Transverse colon (tissue), 4 donors: ENCODE results near the gene BCAM. TPM values are rescaled to one million over a fixed set of nuclear protein-coding genes. Genes with fewer than 3 reads are reported as not detected.

Source experiments
- DNase-seq: peaks from one replicate; pipeline ENCODE4 v3.0.0-alpha.2; 2019
- H3K27ac ChIP-seq, 4 donors: fragments of 200-600 bp; sonication (generic); 2 replicates each; pipeline ENCODE4 v1.5.1; 2016 to 2018; ENCODE audit warnings: inconsistent platforms in 4 of 4
- H3K27me3 ChIP-seq: fragments of 200-600 bp; sonication (generic); 2 replicates; pipeline ENCODE4 v1.5.1; 2017; ENCODE audit warnings: inconsistent platforms
- H3K36me3 ChIP-seq, 4 donors: fragments of 200-600 bp; sonication (generic); 2 replicates each; pipeline ENCODE4 v1.5.1; 2017 to 2019; ENCODE audit warnings: inconsistent platforms in 4 of 4
- H3K4me1 ChIP-seq, 4 donors: fragments of 200-600 bp; sonication (generic); 2 replicates each; pipeline ENCODE4 v1.5.1; 2017 to 2020; ENCODE audit warnings: inconsistent platforms in 4 of 4
- H3K4me3 ChIP-seq, 4 donors: fragments of 200-600 bp; sonication (generic); 1 replicate in 1 of 4; 2 replicates in 3 of 4; pipeline versions ENCODE4 v1.5.1 to v1.6.1; 2017 to 2019; ENCODE audit warnings: inconsistent platforms in 4 of 4
- H3K9me3 ChIP-seq, 2 donors: fragments of 200-600 bp; sonication (generic); 2 replicates each; pipeline ENCODE4 v1.5.1; 2017 to 2019; ENCODE audit warnings: inconsistent platforms in 2 of 2
- EP300 ChIP-seq: sonication (generic); formaldehyde crosslinking; IDR thresholded peaks from one replicate; pipeline ENCODE4 v1.6.1; 2017; ENCODE audit warnings: antibody characterized with exemption, low read depth
- POLR2A ChIP-seq: fragments of 450-650 bp; IDR thresholded peaks from one replicate; pipeline ENCODE4 v1.6.1; 2016; ENCODE audit warnings: antibody characterized with exemption, mild to moderate bottlenecking, moderate library complexity
- POLR2AphosphoS5 ChIP-seq, 3 donors: sonication (generic); formaldehyde crosslinking; IDR thresholded peaks; one replicate each; pipeline ENCODE4 v1.6.1; 2016; ENCODE audit warnings: antibody characterized with exemption in 3 of 3
- WGBS, 2 donors: methylation state at CpG; one replicate each; pipeline ENCODE4 v1.1.5; 2018; ENCODE audit warnings: low coverage in 1 of 2; 5-methylcytosine and 5-hydroxymethylcytosine counted together
- in situ Hi-C, 4 donors: fragments of 200-750 bp; cut with MboI; loops; one replicate each; pipeline versions ENCODE4 v1.15.0 to v1.15.1; 2017; ENCODE audit warnings: low sequenced_read_pairs in 3 of 4, low pct_ligation_motif_present in 1 of 4, low pct_unique_long_range_greater_than_20kb in 1 of 4
- intact Hi-C: fragments of 100-400 bp; cut with DNase I; formaldehyde crosslinking; loops from one replicate; pipeline ENCODE4 v1.15.1; 2023; ENCODE audit warnings: low total_unique reads
- total RNA-seq, 4 donors: library from RNA; depleted of rRNA; stranded (reverse); fragments of >200 nt; gene quantifications; one replicate each; pipeline ENCODE4 v1.1.0, GENCODE V29; 2016
- TF ChIP-seq, protein P1 (sequence below), 5 experiments: fragments of 200-600 bp in 3 of 5; fragments of 450-650 bp in 2 of 5; sonication (generic) in 3 of 5; IDR thresholded peaks; 1 replicate in 2 of 5; 2 replicates in 3 of 5; pipeline ENCODE4 v1.5.1; 2016 to 2017; ENCODE audit warnings: antibody characterized with exemption in 5 of 5, inconsistent platforms in 3 of 5, mild to moderate bottlenecking in 2 of 5, moderate library complexity in 1 of 5

Gene BCAM
- total RNA-seq, 4 donors from 2014 or later, result 7.9 to 95.1 (median 23.1) TPM

DNA sequence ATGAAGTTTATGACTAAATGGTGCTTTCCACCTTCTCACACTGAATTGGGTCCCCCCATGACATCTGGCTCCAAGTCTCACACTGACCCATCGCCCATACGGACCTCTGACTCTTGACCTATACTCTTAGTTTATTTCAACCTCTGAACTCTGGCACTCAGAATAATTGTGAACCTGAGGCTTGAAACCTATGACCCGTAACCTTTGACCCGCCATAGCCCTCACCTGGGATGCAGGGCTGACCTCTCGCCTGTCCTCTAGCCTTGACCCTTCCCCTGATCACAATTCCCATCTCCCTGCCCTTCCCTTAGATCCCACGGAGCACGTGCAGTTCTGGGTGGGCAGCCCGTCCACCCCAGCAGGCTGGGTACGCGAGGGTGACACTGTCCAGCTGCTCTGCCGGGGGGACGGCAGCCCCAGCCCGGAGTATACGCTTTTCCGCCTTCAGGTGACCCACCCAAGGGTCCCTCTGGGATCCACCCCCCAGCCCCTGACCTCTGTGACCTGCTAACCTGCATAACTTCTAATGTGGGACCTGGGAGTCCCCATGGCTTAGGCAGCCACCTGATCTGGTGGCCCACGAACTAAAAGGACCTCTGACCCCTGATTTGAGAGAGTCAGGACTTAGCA is 5.1 kb downstream of the BCAM start:
- intact Hi-C loops, result no loop called here
- no peaks in the 10 kb centered on the region for H3K36me3 ChIP-seq
- in situ Hi-C loops, result no loop called here

DNA sequence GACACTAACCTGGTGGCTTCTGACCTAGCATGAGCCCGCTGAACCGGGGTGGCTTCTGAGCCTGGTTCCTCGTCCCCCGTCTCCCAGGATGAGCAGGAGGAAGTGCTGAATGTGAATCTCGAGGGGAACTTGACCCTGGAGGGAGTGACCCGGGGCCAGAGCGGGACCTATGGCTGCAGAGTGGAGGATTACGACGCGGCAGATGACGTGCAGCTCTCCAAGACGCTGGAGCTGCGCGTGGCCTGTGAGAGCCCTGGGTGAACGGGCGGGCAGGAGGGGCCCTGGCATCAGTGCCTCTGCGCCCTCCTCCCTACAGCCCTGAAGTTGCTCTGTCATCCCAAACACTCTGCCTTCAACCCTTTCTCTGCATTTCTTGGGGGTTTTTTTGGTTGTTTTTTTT is 5.6 kb downstream of the BCAM start:
- no peak overlapping the region for H3K27ac ChIP-seq
- intact Hi-C loops (no loop called here), in situ Hi-C loops (no loop called here)
- DNase-seq, result no peak
- no peak for TF ChIP-seq POLR2A
- H3K36me3 ChIP-seq, result no peaks in the 10 kb centered on the region
- H3K4me1 ChIP-seq, result peaks cover 2 to 12% (median 4%) of the 10 kb centered on the region in 4 donors
- peaks cover 3% of the 10 kb centered on the region for H3K27me3 ChIP-seq
- WGBS, 2 donors, result 86 to 90% methylated on average over 14 to 17 of the region's 17 CpGs
- no peak overlapping the region for H3K4me3 ChIP-seq
- no peaks in the 10 kb centered on the region for H3K9me3 ChIP-seq

More for the DNA sequence above, 5.1 kb downstream of the BCAM start:
- peaks cover 7 to 18% (median 10%) of the 10 kb centered on the region in 4 donors for H3K4me1 ChIP-seq
- TF ChIP-seq, protein P1, sequence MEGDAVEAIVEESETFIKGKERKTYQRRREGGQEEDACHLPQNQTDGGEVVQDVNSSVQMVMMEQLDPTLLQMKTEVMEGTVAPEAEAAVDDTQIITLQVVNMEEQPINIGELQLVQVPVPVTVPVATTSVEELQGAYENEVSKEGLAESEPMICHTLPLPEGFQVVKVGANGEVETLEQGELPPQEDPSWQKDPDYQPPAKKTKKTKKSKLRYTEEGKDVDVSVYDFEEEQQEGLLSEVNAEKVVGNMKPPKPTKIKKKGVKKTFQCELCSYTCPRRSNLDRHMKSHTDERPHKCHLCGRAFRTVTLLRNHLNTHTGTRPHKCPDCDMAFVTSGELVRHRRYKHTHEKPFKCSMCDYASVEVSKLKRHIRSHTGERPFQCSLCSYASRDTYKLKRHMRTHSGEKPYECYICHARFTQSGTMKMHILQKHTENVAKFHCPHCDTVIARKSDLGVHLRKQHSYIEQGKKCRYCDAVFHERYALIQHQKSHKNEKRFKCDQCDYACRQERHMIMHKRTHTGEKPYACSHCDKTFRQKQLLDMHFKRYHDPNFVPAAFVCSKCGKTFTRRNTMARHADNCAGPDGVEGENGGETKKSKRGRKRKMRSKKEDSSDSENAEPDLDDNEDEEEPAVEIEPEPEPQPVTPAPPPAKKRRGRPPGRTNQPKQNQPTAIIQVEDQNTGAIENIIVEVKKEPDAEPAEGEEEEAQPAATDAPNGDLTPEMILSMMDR (IDR thresholded peaks at IDR 0.05), result no peak
- TF ChIP-seq POLR2A (no peak), POLR2AphosphoS5 (IDR thresholded peaks at IDR 0.05) (no peak), EP300 (no peak)
- peaks cover 3% of the 10 kb centered on the region for H3K27me3 ChIP-seq
- H3K4me3 ChIP-seq, result no peak overlapping the region
- whole genome bisulfite sequencing, 2 donors, result 90% methylated on average over 16 of the region's 16 CpGs; no CpG with 5 or more reads in 1 of the 2 donors
- no peak overlapping the region for H3K27ac ChIP-seq
- no peak for DNase-seq
- no peaks in the 10 kb centered on the region for H3K9me3 ChIP-seq

DNA sequence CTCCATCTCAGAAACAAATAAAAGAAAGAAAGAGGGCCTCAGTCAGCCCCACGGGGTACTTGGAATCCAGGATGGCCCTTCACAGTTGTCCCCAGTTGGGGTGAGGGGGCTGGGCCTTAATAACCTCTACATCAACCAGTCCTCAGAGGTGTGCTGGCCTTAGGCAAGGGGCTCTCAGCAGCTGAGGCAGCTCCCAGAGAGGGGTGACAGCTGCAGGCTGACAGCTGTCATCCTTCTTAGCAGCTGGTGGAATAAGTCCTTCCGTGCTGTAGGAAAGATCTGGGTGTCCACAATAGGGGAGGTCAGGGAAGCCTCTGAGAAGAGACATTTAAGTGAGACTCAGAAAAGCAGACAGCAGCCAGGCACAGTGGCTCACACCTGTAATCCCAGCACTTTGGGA is 7.4 kb downstream of the BCAM start:
- H3K9me3 ChIP-seq, result no peaks in the 10 kb centered on the region
- intact Hi-C loops, result no loop called here

DNA sequence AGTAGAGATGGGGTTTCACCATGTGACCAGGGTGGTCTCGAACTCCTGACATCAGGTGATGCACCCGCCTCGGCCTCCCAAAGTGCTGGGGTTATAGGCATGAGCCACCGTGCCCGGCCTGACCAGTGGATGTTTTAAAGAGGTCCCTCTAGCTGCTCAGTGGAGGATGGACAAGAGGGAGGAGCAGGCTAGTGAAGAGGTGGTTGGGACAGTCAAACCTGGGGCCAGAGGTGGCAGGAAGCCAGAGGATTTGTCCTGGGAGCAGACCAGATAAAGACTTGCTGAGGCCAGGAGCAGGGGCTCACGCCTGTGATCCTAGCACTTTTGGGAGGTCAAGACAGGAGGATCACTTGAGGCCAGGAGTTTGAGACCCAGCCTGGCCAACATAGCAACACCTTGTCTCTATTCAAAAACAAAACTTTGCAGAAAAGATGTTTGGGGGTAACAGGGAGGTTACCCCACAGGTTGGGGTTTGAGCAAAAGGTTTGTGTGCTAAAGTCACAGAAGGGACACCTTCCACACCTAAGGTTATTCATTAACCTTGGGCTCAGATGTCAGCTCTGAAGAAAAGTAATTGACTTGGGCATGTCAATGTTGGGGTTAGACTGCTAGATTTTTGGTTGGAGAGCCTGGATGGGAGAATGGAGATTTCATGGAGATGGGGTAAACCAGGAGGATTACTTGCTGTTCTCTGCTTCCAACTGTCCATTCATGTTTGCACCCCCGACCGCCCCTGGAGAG is 9.0 kb downstream of the BCAM start:
- H3K27ac ChIP-seq, result no peak overlapping the region
- DNase-seq, result no peak
- intact Hi-C loops, result no loop called here
- no peaks in the 10 kb centered on the region for H3K27me3 ChIP-seq
- no peak overlapping the region for H3K4me3 ChIP-seq
- peaks cover 0 to 11% (median 2%) of the 10 kb centered on the region in 4 donors for H3K4me1 ChIP-seq
- 71 to 87% methylated on average over 1 to 8 of the region's 8 CpGs for WGBS, 2 donors
- no peaks in the 10 kb centered on the region for H3K36me3 ChIP-seq
- H3K9me3 ChIP-seq, result no peaks in the 10 kb centered on the region
- TF ChIP-seq EP300, result no peak
- no peak for TF ChIP-seq POLR2AphosphoS5 (IDR thresholded peaks at IDR 0.05)
- TF ChIP-seq, protein P1 (IDR thresholded peaks at IDR 0.05), result no peak
- no peak for TF ChIP-seq POLR2A
- in situ Hi-C loops, result no loop called here

More for the DNA sequence above, 7.4 kb downstream of the BCAM start:
- Histone ChIP-seq H3K4me3 (no peak overlapping the region), H3K27ac (no peak overlapping the region), H3K27me3 (no peaks in the 10 kb centered on the region), H3K4me1 (peaks cover 0 to 11% (median 2%) of the 10 kb centered on the region in 4 donors), H3K36me3 (no peaks in the 10 kb centered on the region)
- WGBS, 2 donors, result 59% methylated on average over 2 of the region's 2 CpGs; no CpG with 5 or more reads in 1 of the 2 donors
- in situ Hi-C loops, result no loop called here
- TF ChIP-seq, protein P1 (IDR thresholded peaks at IDR 0.05), result no peak
- no peak for DNase-seq
